Dendritic cell treated with granulocyte-macrophage colony-stimulating factor and Interleukin-4, amounts not matched to agents 40 ng/mL and 50 ng/mL, for 4 days (primary cell): Measurements from ENCODE around the gene NTPCR.

Experiments
- H3K27ac Mint-ChIP-seq: one replicate; pipeline ENCODE4 v1.8.0; 2022; ENCODE audit warnings: mild to moderate bottlenecking, mixed read lengths
- H3K27me3 Mint-ChIP-seq: one replicate; pipeline ENCODE4 v1.8.0; 2022; ENCODE audit warnings: mild to moderate bottlenecking, mixed read lengths
- H3K36me3 Mint-ChIP-seq: one replicate; pipeline ENCODE4 v1.8.0; 2022; ENCODE audit warnings: low read depth, mixed read lengths
- H3K4me1 Mint-ChIP-seq: one replicate; pipeline ENCODE4 v1.8.0; 2022; ENCODE audit warnings: low read depth, mixed read lengths
- H3K4me3 Mint-ChIP-seq: one replicate; pipeline ENCODE4 v1.8.0; 2022; ENCODE audit warnings: mild to moderate bottlenecking, moderate library complexity, mixed read lengths
- H3K9me3 Mint-ChIP-seq: one replicate; pipeline ENCODE4 v1.8.0; 2022; ENCODE audit warnings: mixed read lengths
- intact Hi-C: fragments of 100-400 bp; cut with micrococcal nuclease; formaldehyde crosslinking; loops from one replicate; pipeline ENCODE4 v1.15.0; 2022

Gene NTPCR

DNA sequence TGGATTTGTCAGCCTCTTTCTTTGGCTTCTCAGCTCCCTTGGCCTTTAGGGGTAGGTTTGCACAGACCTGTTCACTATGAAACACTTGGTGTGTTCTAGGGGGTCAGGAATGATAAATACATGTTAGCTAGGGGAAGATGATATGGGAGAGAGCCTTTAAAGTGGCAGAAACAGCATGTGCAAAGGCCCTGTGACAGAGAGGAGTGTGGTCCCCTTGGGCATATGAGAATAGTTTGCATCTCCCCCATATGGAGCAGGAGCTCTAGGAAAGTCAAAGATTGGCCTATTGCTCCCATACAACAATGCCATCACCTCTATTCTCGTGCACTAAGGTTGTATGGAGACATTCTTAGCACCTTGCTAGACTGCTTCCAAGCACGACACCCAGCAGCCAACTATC is 10.7 kb upstream of the NTPCR start:
- Mint-ChIP-seq H3K27ac (no peak overlapping the region), H3K4me1 (peaks cover 20% of the 10 kb centered on the region), H3K9me3 (peaks cover 6% of the 10 kb centered on the region), H3K4me3 (no peak overlapping the region), H3K36me3 (no peaks in the 10 kb centered on the region), H3K27me3 (no peaks in the 10 kb centered on the region)
- intact Hi-C loops, result no loop called here

DNA sequence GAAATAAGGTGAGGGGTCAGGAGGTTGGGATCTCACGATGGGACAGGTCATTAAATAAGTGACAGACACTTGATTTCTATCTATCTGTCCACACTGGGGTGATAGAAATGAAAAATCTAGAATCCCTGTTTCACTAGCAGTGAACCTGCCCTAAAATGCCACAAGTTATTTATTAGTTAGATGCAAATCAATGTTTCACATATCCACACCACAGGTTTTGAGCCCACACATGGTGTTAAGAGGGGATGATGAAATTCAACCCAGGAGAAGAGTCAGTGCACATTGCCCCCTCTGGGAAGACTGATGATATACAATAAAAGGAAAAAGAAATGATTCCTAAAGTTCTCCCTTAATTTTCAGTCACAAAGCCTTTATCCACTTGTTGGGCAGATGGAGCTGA is 10.1 kb upstream of the NTPCR start:
- Mint-ChIP-seq H3K27me3 (no peaks in the 10 kb centered on the region), H3K4me3 (no peak overlapping the region), H3K4me1 (peaks cover 16% of the 10 kb centered on the region), H3K36me3 (no peaks in the 10 kb centered on the region), H3K9me3 (peaks cover 7% of the 10 kb centered on the region), H3K27ac (no peak overlapping the region)
- intact Hi-C loops, result no loop called here

DNA sequence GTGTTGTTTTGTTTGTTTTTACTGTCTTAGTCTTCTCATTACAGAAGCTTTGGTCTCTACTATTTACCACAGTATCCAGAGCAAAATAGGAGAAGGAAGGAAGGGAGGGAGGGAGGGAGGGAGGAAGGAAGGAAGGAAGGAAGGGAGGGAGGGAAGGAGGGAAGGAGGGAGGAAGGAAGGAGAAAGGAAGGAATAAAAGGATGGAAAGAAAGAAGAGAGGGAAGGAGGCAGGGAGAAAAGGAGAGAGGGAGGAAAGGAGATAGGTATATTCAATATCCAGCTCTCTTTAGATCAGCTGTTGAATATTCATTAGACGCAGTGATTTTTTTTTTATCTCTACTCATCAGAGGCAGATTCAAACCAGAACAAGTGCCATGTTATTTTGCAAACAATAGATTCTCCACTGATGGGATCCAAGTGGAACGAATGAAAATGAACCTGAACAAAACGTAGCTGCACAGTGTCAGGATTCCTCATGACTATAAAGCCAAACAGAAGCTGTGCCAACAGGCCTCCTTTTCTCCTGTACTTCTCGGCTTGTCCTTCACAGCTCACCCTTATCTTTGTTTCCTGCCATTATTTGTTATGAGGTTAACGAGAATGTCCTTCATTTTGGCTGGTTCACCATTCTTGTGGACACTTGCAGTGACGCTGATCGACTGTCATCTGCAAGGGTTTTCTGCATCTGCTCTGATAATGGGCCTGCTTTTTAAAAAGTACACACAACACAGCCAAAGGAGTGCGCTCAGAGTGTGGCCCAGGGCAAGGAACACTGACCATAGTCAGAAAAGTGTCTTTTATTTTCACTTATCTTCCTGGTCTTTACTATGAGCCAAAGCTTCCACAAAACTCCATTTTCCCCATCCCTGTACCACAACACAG is 7.8 kb upstream of the NTPCR start:
- no peaks in the 10 kb centered on the region for H3K27me3 Mint-ChIP-seq
- intact Hi-C loops, result no loop called here
- peaks cover 14% of the 10 kb centered on the region for H3K4me1 Mint-ChIP-seq
- H3K4me3 Mint-ChIP-seq, result no peak overlapping the region
- no peak overlapping the region for H3K27ac Mint-ChIP-seq
- peaks cover 7% of the 10 kb centered on the region for H3K9me3 Mint-ChIP-seq
- no peaks in the 10 kb centered on the region for H3K36me3 Mint-ChIP-seq

DNA sequence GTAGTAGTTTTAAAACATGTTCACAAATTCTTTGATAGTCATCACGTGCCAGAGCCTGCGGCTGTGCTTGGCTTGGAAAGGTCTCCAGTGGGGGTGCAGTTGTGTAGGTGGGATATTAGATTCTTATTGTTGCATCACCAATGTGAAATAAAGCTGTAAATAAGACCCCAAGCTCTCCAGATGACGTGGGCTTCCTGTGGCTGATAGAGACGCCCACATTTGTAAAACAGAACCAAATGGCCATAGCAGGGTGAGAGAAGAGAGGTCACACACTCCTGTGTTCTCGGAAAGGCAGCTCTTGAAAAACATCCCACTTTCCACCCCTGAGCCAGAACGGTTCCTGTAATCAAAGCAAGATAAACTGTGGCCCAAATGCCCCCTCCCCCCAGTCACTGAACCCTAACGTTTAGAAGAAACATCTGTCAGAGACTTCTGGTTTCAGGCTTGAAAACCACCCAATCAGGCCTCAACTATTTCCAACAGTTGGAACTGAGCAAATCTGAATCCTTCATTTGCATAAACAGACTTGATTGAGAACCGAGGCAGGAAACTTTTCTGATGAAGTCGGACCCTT is 6.6 kb upstream of the NTPCR start:
- Mint-ChIP-seq H3K36me3 (no peaks in the 10 kb centered on the region), H3K9me3 (peaks cover 7% of the 10 kb centered on the region), H3K27me3 (no peaks in the 10 kb centered on the region), H3K4me3 (no peak overlapping the region), H3K4me1 (peaks cover 6% of the 10 kb centered on the region), H3K27ac (no peak overlapping the region)
- intact Hi-C loops, result no loop called here

DNA sequence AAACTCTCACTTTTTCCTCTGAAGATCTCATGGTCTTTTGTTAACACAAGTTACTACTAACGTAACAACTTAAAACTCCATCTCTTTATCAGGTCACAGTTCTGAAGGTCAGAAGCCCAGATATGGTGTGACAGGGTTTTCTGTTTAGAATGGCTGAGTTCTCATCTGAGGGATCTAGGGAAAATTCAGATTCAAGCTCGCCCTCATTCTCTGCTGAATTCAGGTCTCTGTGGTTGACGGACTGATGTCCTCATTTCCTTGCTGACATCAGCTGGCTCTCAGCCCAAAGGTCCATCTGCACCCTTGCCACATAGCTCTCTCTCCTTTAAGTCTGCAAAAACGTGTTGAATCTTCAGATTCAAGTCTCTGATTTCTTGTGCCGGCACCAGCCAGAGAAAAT is 6.1 kb upstream of the NTPCR start:
- peaks cover 6% of the 10 kb centered on the region for H3K4me1 Mint-ChIP-seq
- H3K27ac Mint-ChIP-seq, result no peak overlapping the region
- H3K9me3 Mint-ChIP-seq, result peaks cover 7% of the 10 kb centered on the region
- intact Hi-C loops, result no loop called here
- no peak overlapping the region for H3K4me3 Mint-ChIP-seq
- H3K36me3 Mint-ChIP-seq, result no peaks in the 10 kb centered on the region
- no peaks in the 10 kb centered on the region for H3K27me3 Mint-ChIP-seq

DNA sequence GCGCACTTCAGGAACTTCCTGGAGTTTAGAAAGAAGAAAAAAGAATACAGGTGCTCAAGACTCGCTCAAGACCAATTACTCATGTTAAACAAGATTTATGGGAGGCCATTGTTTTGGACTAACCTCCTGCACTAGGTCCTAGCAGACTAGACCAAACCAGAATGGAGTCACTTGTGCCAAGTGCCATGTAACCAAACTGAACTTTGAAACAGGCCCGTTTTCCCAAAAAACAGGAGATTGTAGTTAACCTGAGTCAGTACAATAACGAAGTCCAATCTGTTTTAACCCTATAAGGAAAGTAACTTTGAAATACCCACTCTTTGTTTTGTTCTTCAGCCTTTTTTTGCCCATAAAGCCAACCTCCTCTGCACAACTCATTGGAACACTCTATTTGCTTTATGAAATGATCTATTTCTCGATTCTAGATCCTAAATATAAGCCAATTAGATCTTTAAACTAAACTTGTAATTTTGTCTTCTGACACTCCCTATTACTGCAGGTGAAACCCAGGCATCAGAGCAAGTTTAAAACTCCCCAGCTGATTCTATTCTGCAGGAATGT is 695 bp upstream of the NTPCR start:
- peak overlapping the region; percentile 87 for H3K4me3 Mint-ChIP-seq
- no peaks in the 10 kb centered on the region for H3K27me3 Mint-ChIP-seq
- peaks cover 1% of the 10 kb centered on the region for H3K9me3 Mint-ChIP-seq
- intact Hi-C loops, result loop anchor here (5.0 kb wide), 2 partner anchors 142 to 317 kb away; partner anchors contain the start of genes MAP10 and SIPA1L2
- H3K4me1 Mint-ChIP-seq, result peaks cover 36% of the 10 kb centered on the region
- peaks cover 9% of the 10 kb centered on the region for H3K36me3 Mint-ChIP-seq
- peak overlapping the region; percentile 95 for H3K27ac Mint-ChIP-seq

DNA sequence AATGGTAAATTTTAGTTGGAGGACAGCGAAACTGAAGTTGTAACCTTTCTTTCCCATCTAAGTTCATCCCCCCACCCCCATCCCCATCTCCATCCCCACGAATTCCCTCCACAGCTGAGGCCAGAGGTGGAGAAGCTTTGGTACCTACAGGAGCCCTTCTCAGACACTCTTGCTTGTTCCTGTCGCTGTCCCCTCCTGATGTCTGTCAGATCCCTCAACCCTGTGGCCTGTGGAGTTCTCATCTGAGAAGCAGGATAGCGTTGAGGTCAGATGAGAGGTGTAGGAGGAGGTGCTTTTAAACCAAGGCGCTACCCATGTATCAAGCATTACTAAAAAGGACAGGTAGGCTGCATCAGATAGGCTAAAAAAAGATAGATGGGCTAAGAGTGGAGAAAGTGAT is 769 bp downstream of the NTPCR start:
- no peaks in the 10 kb centered on the region for H3K27me3 Mint-ChIP-seq
- intact Hi-C loops, result loop anchor here (5.0 kb wide), 2 partner anchors 144 to 319 kb away; partner anchors contain the start of genes MAP10 and SIPA1L2
- peak overlapping the region; percentile 87 for H3K4me3 Mint-ChIP-seq
- no peaks in the 10 kb centered on the region for H3K9me3 Mint-ChIP-seq
- peak overlapping the region; percentile 95 for H3K27ac Mint-ChIP-seq
- peaks cover 39% of the 10 kb centered on the region for H3K4me1 Mint-ChIP-seq
- H3K36me3 Mint-ChIP-seq, result peaks cover 9% of the 10 kb centered on the region

DNA sequence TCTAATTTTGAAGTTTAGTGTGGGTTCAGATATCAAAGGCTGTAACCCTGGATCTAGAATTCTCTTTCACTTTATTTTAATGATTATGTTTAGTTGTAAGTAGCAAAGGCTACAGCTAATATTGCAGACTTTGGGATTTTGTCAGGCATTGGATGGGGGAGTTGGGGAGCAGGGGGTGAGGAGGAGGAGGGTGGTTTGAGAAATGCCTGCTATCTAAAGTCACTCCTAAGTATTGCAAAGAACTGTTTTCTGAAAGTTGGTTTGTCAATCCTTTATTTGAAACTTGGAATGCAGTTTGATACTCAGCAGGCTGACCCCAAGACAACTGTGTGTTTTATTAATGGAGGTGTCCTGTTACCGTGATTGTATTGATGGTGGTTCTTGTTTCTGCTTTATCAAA is 1.2 kb downstream of the NTPCR start:
- intact Hi-C loops, result loop anchor here (5.0 kb wide), 2 partner anchors 144 to 319 kb away; partner anchors contain the start of genes MAP10 and SIPA1L2
- no peak overlapping the region for H3K27ac Mint-ChIP-seq
- H3K4me3 Mint-ChIP-seq, result peak overlapping the region; percentile 87
- H3K27me3 Mint-ChIP-seq, result no peaks in the 10 kb centered on the region
- peaks cover 9% of the 10 kb centered on the region for H3K36me3 Mint-ChIP-seq
- H3K4me1 Mint-ChIP-seq, result peaks cover 39% of the 10 kb centered on the region
- H3K9me3 Mint-ChIP-seq, result no peaks in the 10 kb centered on the region

DNA sequence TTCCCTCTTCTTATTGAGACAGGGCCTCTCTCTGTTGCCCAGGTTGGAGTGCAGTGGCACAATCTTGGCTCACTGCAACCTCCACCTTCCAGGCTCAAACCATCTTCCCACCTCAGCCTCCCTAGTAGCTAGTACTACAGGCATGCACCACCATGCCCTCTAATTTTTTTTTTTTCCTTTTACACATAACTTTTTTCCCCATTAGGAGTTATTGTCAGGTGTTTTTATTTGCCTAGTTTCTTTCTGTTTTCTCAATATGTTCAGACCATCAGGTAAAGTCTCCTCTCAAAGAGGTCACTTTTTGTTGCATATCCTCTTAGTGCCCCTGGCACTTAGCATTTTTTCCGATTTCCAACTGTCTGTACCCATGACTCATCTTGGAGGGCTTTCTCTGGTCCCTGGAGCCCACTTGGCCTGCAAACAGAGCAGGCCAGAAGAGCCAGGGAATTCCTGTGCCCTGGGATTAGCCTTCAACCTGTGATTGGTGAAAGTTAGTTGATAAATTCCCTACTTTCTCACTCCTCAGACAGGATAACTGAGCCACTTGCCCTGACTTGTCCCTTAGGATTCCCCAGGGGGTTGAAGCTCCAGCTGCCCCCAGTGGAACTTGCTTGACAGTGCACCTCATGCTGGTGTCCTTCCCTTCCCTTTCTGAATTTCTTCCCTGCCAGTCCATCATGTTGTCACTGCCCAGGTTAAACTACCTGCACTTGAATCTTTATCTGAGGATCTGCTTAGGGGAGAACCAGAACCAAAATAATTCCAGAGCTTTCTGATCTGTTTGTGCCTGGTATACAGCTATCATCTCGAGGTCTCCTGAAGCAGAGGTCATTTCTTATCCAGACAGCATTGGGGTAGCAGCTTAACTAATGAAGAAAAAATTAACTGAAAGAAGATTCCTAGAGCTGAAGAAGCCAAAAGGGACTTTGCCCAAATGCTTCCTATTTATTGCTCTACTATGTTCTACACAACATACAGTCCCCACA is 2.4 kb downstream of the NTPCR start:
- Mint-ChIP-seq H3K9me3 (peaks cover 12% of the 10 kb centered on the region), H3K4me3 (no peak overlapping the region), H3K27me3 (no peaks in the 10 kb centered on the region), H3K27ac (no peak overlapping the region), H3K36me3 (peaks cover 20% of the 10 kb centered on the region), H3K4me1 (peaks cover 36% of the 10 kb centered on the region)
- intact Hi-C loops, result loop anchor here (5.0 kb wide), 2 partner anchors 146 to 321 kb away; partner anchors contain the start of genes MAP10 and SIPA1L2

DNA sequence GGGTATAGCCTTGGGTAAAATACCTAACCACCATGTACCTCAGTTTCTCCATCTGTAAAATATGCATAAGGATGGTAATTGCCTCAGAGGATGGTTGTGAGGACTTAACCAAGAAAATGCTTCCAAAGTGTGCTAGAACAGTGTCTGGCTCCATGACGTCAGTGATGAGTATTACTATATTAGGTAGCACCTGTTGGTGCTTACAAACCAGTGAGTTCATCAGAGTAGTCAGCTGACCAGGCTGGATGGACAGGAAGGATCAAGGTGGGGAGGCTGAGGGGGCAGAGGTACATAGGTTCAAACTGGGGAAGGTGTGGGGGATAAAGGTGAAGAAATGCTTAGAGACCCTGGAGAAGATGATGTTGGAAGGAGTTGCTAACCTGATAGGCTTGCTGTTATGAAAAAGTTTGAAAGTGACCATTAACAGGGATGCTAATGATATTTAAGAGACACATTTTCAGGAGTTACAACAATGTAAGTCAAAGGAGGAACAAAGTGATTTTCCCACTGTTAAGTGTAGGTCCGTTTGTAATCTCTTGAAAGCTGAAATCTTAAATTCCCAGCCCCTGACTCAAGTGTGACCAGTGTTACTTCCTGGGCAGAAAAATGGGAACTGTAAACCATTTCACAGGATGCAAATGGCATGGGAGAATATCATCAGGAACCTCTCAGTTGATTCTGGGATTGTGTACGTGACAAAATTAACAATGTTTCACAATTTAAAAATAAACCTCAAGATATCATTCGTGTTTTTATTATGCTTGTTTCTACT is 4.4 kb downstream of the NTPCR start:
- H3K27ac Mint-ChIP-seq, result no peak overlapping the region
- H3K4me1 Mint-ChIP-seq, result peaks cover 45% of the 10 kb centered on the region

DNA sequence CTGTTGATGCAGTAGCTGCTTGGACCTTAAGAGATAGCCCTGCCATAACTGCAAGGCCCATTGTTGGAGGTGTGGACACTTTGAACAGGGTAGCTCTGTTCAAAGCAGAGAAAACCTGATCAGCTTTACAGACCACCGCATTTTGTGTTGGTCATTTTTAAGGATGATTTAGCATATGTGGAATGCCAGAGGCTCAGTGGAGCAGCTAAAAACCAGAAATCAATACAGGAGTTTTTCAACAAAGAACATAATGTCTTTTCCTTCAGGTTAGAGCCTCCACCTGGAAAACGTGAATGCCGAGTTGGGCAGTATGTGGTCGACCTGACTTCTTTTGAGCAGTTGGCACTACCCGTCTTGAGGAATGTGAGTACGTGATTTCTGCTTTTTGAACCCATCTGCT is 5.7 kb downstream of the NTPCR start:
- intact Hi-C loops, result no loop called here
- H3K36me3 Mint-ChIP-seq, result peaks cover 38% of the 10 kb centered on the region
- H3K27ac Mint-ChIP-seq, result no peak overlapping the region

More for the DNA sequence above, 4.4 kb downstream of the NTPCR start:
- no peak overlapping the region for H3K4me3 Mint-ChIP-seq
- intact Hi-C loops, result loop anchor here (5.0 kb wide), 2 partner anchors 147 to 322 kb away; partner anchors contain the start of genes MAP10 and SIPA1L2
- H3K36me3 Mint-ChIP-seq, result peaks cover 40% of the 10 kb centered on the region
- H3K27me3 Mint-ChIP-seq, result no peaks in the 10 kb centered on the region
- peaks cover 28% of the 10 kb centered on the region for H3K9me3 Mint-ChIP-seq

DNA sequence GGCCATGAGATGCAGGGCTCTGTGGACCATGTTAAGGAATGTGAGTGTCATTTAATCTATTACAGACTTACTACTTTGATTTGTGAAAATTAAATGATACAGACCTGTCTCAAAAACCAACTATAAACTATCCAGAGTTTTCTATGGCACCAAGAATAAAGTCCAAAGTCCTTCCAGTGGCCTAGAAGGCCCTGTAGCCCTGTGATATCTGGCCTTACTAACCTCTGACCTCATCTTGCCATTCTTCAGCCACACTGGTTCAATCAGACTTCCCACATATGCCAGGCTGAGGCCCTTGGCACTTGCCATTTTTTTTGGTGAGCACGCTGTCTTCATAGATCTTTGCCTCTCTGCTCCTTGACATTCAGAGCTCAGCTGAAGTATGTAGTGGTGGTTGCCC is 7.7 kb downstream of the NTPCR start:
- Mint-ChIP-seq H3K27ac (no peak overlapping the region), H3K36me3 (peaks cover 38% of the 10 kb centered on the region), H3K4me3 (no peak overlapping the region), H3K27me3 (no peaks in the 10 kb centered on the region), H3K9me3 (peaks cover 28% of the 10 kb centered on the region), H3K4me1 (peaks cover 21% of the 10 kb centered on the region)
- intact Hi-C loops, result no loop called here

More for the DNA sequence above, 5.7 kb downstream of the NTPCR start:
- Mint-ChIP-seq H3K4me3 (no peak overlapping the region), H3K4me1 (peaks cover 41% of the 10 kb centered on the region), H3K27me3 (no peaks in the 10 kb centered on the region), H3K9me3 (peaks cover 28% of the 10 kb centered on the region)
